ENCODE results near the gene MRPS30. TPM values are rescaled to one million over a fixed set of nuclear protein-coding genes. Genes with fewer than 3 reads are reported as not detected.
A peak's percentile ranks its signal among the peaks of the same experiment; 100 is the strongest.

Gene MRPS30
- total and polyA plus RNA-seq, 2 of the 13 experiments (the other 11 are each of a cell fraction or from before 2014, with no cell fraction given) = 36.4 to 67.6 TPM

GRCh38 chr5:44808435-44809214, at the start of gene MRPS30 (continued):
- TF ChIP-seq SOX13 (IDR thresholded peaks at IDR 0.05) (no peak), SOX13 (CRISPR knock-in tag; conservative IDR thresholded peaks at IDR 0.05 in 1 of 2, IDR thresholded peaks at IDR 0.05 in 1 of 2) (peak in 1 of 2 experiments; percentile 70; a peak in 2 of 4 replicates), PHF8 (CRISPR knock-in tag; IDR thresholded peaks at IDR 0.05) (peak; percentile 97), HMG20A (CRISPR knock-in tag; IDR thresholded peaks at IDR 0.05; ENCODE audit: borderline replicate concordance) (no peak), HOXD1 (CRISPR knock-in tag; IDR thresholded peaks at IDR 0.05) (no peak), ZNF143 (CRISPR knock-in tag; IDR thresholded peaks at IDR 0.05) (no peak), ZNF773 (CRISPR knock-in tag; IDR thresholded peaks at IDR 0.05; ENCODE audit: borderline replicate concordance) (no peak), DNMT3B (CRISPR knock-in tag; conservative IDR thresholded peaks at IDR 0.05) (0 out of 2 replicates have a peak, but pooled peaks have one; percentile 73), SAFB2 (CRISPR knock-in tag; IDR thresholded peaks at IDR 0.05; ENCODE audit: borderline replicate concordance, low read depth) (0 out of 2 replicates have a peak, but pooled peaks have one; percentile 34)
- TF ChIP-seq, protein P1, sequence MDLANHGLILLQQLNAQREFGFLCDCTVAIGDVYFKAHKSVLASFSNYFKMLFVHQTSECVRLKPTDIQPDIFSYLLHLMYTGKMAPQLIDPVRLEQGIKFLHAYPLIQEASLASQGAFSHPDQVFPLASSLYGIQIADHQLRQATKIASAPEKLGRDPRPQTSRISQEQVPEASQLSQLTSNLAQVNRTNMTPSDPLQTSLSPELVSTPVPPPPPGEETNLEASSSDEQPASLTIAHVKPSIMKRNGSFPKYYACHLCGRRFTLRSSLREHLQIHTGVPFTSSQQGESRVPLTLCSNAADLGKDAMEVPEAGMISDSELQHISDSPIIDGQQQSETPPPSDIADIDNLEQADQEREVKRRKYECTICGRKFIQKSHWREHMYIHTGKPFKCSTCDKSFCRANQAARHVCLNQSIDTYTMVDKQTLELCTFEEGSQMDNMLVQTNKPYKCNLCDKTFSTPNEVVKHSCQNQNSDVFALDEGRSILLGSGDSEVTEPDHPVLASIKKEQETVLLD (CRISPR knock-in tag; IDR thresholded peaks at IDR 0.05; ENCODE audit: low read depth) = no peak

GRCh38 chr5:44769200-44769876, 39.4 kb upstream of the MRPS30 start:
- in situ Hi-C loops (cut with HindIII; ENCODE audit: extremely low pct_ligation_motif_present, low pct_unique_long_range_greater_than_20kb) = no loop called here
- Histone ChIP-seq H3K79me2 (ENCODE audit: insufficient read depth, low read length) (no peaks in the 10 kb centered on the region), H3K9me3 (ENCODE audit: low read length) (no peaks in the 10 kb centered on the region), H3K27me3 (ENCODE audit: control insufficient read depth in 1 of 2, insufficient read depth in 2 of 2, low read length in 2 of 2) (no peaks in the 10 kb centered on the region; a peak in 1 of 5 replicates), H4K20me1 (ENCODE audit: insufficient read depth, low read length) (no peaks in the 10 kb centered on the region), H3K9ac (ENCODE audit: insufficient read depth, low read depth, low read length) (no peak overlapping the region), H3K27ac (ENCODE audit: extremely low read length, insufficient read depth, low read length) (no peak overlapping the region), H2AFZ (ENCODE audit: low read length) (no peak overlapping the region), H3K4me1 (ENCODE audit: insufficient read depth, low read length) (no peaks in the 10 kb centered on the region), H3K4me3 (replicated peaks in 1 of 3; ENCODE audit: insufficient read depth in 1 of 3, low read depth in 2 of 3, low read length in 3 of 3) (no peak overlapping the region), H3K4me2 (ENCODE audit: low read depth, low read length) (no peak overlapping the region), H3K36me3 (replicated peaks in 1 of 2; ENCODE audit: control insufficient read depth in 1 of 2, insufficient read depth in 2 of 2, low read length in 2 of 2) (no peaks in the 10 kb centered on the region)
- DNase-seq (ENCODE audit: low spot score) = no peak
- POLR2A ChIA-PET = no interaction called here
- 0% methylated on average over 2 of the region's 2 CpGs for WGBS (ENCODE audit: low lambda C conversion rate)
- no peak for ATAC-seq
- intact Hi-C loops (cut with micrococcal nuclease; ENCODE audit: unreplicated experiment) = no loop called here
- CTCF ChIA-PET (ENCODE audit: low intra/inter-chr PET ratio, low total read pairs) = no interaction called here
- BruUV-seq (replicated peaks) = no TSS peak
- no peak for FAIRE-seq
- TF ChIP-seq AGO1 (IDR thresholded peaks at IDR 0.05; ENCODE audit: low read depth, low read length, poor library complexity, severe bottlenecking) (no peak), THRA (CRISPR knock-in tag; IDR thresholded peaks at IDR 0.05; ENCODE audit: borderline replicate concordance) (no peak), ZNF775 (CRISPR knock-in tag; IDR thresholded peaks at IDR 0.05; ENCODE audit: borderline replicate concordance) (no peak), ATF7-NPFF (CRISPR knock-in tag; IDR thresholded peaks at IDR 0.05; ENCODE audit: low read depth) (no peak), FOXO1 (CRISPR knock-in tag; IDR thresholded peaks at IDR 0.05) (no peak), ZNF839 (CRISPR knock-in tag; IDR thresholded peaks at IDR 0.05; ENCODE audit: borderline replicate concordance) (no peak), ZNF605 (CRISPR knock-in tag; IDR thresholded peaks at IDR 0.05) (no peak)
- TF ChIP-seq, protein P2, sequence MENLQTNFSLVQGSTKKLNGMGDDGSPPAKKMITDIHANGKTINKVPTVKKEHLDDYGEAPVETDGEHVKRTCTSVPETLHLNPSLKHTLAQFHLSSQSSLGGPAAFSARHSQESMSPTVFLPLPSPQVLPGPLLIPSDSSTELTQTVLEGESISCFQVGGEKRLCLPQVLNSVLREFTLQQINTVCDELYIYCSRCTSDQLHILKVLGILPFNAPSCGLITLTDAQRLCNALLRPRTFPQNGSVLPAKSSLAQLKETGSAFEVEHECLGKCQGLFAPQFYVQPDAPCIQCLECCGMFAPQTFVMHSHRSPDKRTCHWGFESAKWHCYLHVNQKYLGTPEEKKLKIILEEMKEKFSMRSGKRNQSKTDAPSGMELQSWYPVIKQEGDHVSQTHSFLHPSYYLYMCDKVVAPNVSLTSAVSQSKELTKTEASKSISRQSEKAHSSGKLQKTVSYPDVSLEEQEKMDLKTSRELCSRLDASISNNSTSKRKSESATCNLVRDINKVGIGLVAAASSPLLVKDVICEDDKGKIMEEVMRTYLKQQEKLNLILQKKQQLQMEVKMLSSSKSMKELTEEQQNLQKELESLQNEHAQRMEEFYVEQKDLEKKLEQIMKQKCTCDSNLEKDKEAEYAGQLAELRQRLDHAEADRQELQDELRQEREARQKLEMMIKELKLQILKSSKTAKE (CRISPR knock-in tag; IDR thresholded peaks at IDR 0.05; ENCODE audit: borderline replicate concordance) = no peak

All from HepG2 (cell line).